OCI-LY3 (cell line): Measurements from ENCODE around the gene LINS1.

Experiments
- EZH2phosphoT487 ChIP-seq: fragments of 200-600 bp; shearing (Covaris generic); IDR thresholded peaks from 2 replicates; pipeline ENCODE4 v1.6.1; 2018; ENCODE audit warnings: antibody characterized with exemption, mixed run types, low read depth
- TF ChIP-seq, protein P1 (sequence below): fragments of 200-600, 300-600 bp; sonication (generic); IDR thresholded peaks from 2 replicates; pipeline ENCODE4 v1.5.1; 2014; ENCODE audit warnings: antibody characterized with exemption, low read length, low read depth

DNA sequence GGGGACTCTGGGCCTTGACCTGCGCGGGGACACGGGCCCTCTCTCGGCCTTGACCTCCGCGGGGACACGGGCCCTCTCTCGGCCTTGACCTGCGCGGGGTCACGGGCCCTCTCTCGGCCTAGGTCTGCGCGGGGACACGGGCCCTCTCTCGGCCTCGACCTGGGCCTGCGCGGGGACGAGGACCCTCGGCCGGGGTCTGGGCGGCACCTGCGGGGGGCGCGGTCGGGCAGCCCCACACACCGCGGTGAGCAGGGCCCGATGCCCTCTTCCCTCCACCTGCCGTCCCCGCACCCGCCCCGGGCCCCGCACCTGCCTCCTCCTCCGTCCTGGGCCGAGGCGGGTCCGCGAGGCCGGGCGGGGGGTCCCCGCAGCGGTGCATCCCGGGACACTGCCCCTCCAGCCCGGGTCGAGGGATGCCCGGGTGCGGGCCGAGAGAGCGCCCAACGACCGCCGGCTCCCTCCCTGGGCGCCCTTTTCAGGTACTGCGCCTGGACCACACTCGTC lies 57.6 kb downstream of the LINS1 start:
- TF ChIP-seq, protein P1, sequence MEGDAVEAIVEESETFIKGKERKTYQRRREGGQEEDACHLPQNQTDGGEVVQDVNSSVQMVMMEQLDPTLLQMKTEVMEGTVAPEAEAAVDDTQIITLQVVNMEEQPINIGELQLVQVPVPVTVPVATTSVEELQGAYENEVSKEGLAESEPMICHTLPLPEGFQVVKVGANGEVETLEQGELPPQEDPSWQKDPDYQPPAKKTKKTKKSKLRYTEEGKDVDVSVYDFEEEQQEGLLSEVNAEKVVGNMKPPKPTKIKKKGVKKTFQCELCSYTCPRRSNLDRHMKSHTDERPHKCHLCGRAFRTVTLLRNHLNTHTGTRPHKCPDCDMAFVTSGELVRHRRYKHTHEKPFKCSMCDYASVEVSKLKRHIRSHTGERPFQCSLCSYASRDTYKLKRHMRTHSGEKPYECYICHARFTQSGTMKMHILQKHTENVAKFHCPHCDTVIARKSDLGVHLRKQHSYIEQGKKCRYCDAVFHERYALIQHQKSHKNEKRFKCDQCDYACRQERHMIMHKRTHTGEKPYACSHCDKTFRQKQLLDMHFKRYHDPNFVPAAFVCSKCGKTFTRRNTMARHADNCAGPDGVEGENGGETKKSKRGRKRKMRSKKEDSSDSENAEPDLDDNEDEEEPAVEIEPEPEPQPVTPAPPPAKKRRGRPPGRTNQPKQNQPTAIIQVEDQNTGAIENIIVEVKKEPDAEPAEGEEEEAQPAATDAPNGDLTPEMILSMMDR, result no peak
- no peak for TF ChIP-seq EZH2phosphoT487
